Type B pancreatic cell (in vitro differentiated cells): Measurements from ENCODE around the gene VTI1B. TPM values are rescaled to one million over a fixed set of nuclear protein-coding genes. Genes with fewer than 3 reads are reported as not detected.

Experiments used
- DNase-seq: peaks from one replicate; pipeline ENCODE4 v3.0.0; 2021; ENCODE audit warnings: mixed read lengths; ENCODE audit not compliant: unreplicated experiment; ENCODE audit errors: extremely low spot score
- H3K27ac Mint-ChIP-seq: 2 replicates; pipeline ENCODE4 v1.8.0; 2021; ENCODE audit warnings: mild to moderate bottlenecking, mixed read lengths
- H3K27me3 Mint-ChIP-seq: 2 replicates; pipeline ENCODE4 v1.8.0; 2021; ENCODE audit warnings: mixed read lengths
- H3K36me3 Mint-ChIP-seq: 2 replicates; pipeline ENCODE4 v1.8.0; 2021; ENCODE audit warnings: mixed read lengths
- H3K4me1 Mint-ChIP-seq: one replicate; pipeline ENCODE4 v1.8.0; 2021; ENCODE audit warnings: mixed read lengths; ENCODE audit not compliant: unreplicated experiment
- H3K4me3 Mint-ChIP-seq: 2 replicates; pipeline ENCODE4 v1.8.0; 2021; ENCODE audit warnings: mild to moderate bottlenecking, mixed read lengths
- H3K9me3 Mint-ChIP-seq: 2 replicates; pipeline ENCODE4 v1.8.0; 2021; ENCODE audit warnings: mixed read lengths
- total RNA-seq: library from RNA; stranded (reverse); gene quantifications from 2 replicates; pipeline ENCODE4 v1.2.1, GENCODE V29; 2021; ENCODE audit warnings: low replicate concordance
- TF ChIP-seq, protein P1 (sequence below): fragments of 200-600 bp; sonication (generic); conservative IDR thresholded peaks from 2 replicates; pipeline ENCODE4 v1.5.0; 2021; ENCODE audit warnings: antibody characterized with exemption, mild to moderate bottlenecking

Gene VTI1B
- total RNA-seq, 1 donor from 2014 or later = 92.0 TPM

DNA sequence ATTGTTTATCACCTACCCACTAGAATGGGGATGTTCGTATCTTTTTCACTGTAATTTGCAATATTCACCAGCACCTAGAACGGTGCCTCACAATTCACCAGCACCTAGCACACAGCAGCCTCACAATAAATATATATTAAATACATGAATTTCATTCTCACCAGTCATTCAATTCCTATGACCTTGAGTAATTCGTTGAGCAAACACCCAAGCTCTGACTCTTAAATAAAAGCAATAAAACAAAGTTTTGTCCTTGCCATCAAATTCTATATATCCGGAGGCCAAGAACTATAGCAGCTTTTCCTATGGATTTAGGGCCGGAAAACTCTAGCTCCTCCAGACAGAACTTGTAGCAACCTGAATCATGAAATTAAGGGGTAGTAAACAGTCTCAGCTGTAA, 981 bp downstream of the VTI1B start:
- Mint-ChIP-seq H3K27me3 (no peaks in the 10 kb centered on the region), H3K4me1 (peaks cover 25% of the 10 kb centered on the region), H3K36me3 (no peaks in the 10 kb centered on the region), H3K4me3 (peak overlapping the region; percentile 97), H3K9me3 (no peaks in the 10 kb centered on the region), H3K27ac (peak overlapping the region; percentile 93)
- TF ChIP-seq, protein P1, sequence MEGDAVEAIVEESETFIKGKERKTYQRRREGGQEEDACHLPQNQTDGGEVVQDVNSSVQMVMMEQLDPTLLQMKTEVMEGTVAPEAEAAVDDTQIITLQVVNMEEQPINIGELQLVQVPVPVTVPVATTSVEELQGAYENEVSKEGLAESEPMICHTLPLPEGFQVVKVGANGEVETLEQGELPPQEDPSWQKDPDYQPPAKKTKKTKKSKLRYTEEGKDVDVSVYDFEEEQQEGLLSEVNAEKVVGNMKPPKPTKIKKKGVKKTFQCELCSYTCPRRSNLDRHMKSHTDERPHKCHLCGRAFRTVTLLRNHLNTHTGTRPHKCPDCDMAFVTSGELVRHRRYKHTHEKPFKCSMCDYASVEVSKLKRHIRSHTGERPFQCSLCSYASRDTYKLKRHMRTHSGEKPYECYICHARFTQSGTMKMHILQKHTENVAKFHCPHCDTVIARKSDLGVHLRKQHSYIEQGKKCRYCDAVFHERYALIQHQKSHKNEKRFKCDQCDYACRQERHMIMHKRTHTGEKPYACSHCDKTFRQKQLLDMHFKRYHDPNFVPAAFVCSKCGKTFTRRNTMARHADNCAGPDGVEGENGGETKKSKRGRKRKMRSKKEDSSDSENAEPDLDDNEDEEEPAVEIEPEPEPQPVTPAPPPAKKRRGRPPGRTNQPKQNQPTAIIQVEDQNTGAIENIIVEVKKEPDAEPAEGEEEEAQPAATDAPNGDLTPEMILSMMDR = no peak
- no peak for DNase-seq

DNA sequence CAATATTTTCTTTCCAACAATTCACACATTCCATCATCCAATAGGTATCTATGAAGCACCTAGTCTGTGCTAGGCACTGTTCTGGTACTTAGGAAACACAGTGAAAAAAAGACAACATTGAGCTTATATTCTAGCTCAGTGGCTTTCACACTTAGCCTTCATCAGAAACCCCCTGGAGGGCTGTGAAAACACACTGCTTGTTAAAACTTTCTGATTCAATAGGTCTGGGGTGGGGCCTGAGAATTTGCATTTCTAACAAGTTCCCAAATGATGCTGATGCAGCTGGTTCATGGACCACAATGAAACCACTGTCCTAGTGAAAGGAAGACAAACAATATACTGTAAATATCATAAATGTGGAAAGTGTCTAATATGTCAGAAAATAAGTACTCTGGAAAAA, 5.9 kb downstream of the VTI1B start:
- no peak for DNase-seq
- no peaks in the 10 kb centered on the region for H3K27me3 Mint-ChIP-seq
- H3K4me1 Mint-ChIP-seq = peaks cover 24% of the 10 kb centered on the region
- H3K4me3 Mint-ChIP-seq = no peak overlapping the region
- no peaks in the 10 kb centered on the region for H3K9me3 Mint-ChIP-seq
- no peaks in the 10 kb centered on the region for H3K36me3 Mint-ChIP-seq
- TF ChIP-seq, protein P1 = no peak
- H3K27ac Mint-ChIP-seq = no peak overlapping the region

DNA sequence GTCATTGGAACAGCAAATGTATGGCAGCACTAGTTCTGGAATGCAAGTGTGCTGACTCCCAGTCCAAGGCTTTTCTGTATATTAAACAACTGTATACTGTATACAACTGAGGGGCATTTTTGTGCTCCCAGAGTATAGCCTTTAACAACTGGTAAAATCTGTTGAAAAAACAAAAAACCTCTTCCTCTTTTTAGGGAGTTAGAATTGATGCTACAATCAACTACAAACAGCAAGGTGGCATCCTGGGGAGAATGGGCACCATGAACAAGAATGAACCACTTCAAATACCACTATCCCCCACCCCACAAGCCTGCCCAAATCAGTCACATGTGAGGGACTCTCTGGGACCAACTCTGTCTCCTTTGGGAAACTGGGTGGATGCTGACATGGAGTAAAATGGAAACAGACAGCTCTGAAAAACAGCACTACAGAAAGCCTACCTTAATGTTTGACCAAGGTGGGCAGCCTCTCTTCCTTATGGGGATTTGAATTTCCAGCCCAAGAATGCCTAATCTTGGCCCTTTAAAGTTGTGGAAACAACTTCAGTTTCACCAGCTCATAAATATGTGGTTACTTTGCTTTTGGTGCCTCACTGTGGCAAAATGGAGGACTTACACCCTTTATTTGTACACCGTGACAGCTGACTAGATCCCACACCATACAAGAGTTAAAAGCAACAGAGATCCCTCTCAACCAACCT, 7.5 kb downstream of the VTI1B start:
- no peaks in the 10 kb centered on the region for H3K36me3 Mint-ChIP-seq
- peaks cover 15% of the 10 kb centered on the region for H3K4me1 Mint-ChIP-seq
- no peak for DNase-seq
- TF ChIP-seq, protein P1 = peak; percentile 77
- no peaks in the 10 kb centered on the region for H3K27me3 Mint-ChIP-seq
- H3K4me3 Mint-ChIP-seq = no peak overlapping the region
- no peaks in the 10 kb centered on the region for H3K9me3 Mint-ChIP-seq
- H3K27ac Mint-ChIP-seq = peak overlapping the region; percentile 53

DNA sequence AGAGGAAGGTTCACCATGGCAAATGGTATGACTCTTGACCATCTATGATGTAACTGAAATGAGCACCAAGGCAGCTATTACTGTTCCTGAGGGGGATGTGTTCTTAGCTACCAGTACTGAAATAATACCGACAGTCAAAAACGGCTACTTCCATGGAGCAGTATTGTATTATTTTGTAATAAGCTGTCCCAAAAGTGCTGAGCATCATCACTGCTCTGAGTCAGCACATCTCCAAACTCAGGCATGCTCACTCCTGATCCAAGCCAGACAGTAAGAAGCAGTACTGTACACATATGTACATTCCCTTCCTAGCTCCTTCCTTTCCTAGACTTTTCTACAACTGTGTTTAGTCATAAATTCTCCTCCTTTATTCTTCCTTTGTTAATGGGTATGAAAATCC, 8.6 kb downstream of the VTI1B start:
- no peaks in the 10 kb centered on the region for H3K27me3 Mint-ChIP-seq
- no peak for DNase-seq
- no peaks in the 10 kb centered on the region for H3K36me3 Mint-ChIP-seq
- no peak overlapping the region for H3K27ac Mint-ChIP-seq
- TF ChIP-seq, protein P1 = no peak
- H3K4me1 Mint-ChIP-seq = peaks cover 15% of the 10 kb centered on the region
- no peaks in the 10 kb centered on the region for H3K9me3 Mint-ChIP-seq
- no peak overlapping the region for H3K4me3 Mint-ChIP-seq

DNA sequence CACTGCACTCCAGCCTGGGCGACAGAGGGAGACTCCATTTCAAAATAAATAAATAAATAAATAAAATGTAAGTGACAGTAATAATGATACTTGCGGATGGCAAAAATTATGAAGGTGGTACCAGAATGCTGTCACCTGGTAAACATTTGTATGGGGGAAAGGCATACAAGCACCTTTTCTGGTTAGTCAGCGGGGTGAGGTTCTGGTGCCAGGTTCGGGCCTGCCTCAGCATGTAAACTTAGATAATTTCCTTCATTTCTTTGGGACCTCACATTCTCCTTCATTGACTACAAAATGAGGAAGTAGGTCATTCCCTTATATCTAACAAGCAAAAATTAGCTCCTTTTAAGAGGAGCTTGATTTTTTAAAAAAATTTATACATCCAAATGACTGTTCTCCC, 10.8 kb downstream of the VTI1B start:
- Mint-ChIP-seq H3K9me3 (no peaks in the 10 kb centered on the region), H3K4me1 (peaks cover 5% of the 10 kb centered on the region), H3K36me3 (peaks cover 2% of the 10 kb centered on the region), H3K4me3 (no peak overlapping the region), H3K27me3 (no peaks in the 10 kb centered on the region), H3K27ac (no peak overlapping the region)
- DNase-seq = no peak
- TF ChIP-seq, protein P1 = no peak
